ENCODE data around the gene AHDC1. TPM values are rescaled to one million over a fixed set of nuclear protein-coding genes. Genes with fewer than 3 reads are reported as not detected.

Gene AHDC1
- total RNA-seq, 1 donor, result 14.6 TPM

DNA sequence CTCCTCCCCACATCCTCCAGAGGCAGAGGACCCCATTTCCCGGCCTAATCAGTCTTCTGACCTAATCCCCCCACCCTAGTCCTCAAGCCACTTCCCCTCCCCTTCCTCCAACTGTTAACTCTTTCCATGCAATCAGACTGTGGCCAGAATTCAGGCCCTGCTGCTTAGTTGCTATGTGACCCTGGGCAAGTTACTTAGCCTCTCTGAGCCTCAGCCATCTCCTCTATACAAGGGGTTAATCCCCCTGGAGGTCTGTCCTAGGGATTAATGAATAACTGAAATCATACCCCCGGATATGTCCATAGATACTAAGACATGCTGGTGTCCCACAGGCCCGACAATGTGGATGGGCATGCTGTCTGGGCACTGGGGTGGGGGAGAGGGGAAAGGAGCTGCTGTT lies 18.3 kb downstream of the AHDC1 start:
- no peak overlapping the region for H3K4me3 ChIP-seq (ENCODE audit: low read depth, low read length)
- no peak for DNase-seq (ENCODE audit: low read depth)

DNA sequence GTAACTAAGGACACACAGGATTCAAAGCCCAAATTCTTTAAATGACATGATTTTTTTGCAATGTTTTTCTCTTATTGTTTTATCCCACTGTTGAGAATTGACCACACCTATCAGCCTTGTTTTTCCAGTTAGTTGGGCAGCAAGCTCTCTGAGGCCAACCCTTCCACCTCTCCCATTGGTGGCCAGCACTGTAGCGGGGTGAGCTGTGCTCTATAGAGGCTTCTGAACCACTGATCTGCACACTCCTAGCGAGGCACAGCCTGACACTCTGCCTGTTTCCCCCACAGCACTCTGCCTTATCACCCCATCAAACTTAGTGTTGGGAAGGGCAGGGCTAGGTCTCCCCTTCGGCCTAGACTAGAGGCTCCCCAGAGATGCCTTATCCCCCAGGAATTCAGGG lies 19.5 kb downstream of the AHDC1 start:
- H3K4me3 ChIP-seq (ENCODE audit: low read depth, low read length), result no peak overlapping the region
- TF ChIP-seq, protein P1, sequence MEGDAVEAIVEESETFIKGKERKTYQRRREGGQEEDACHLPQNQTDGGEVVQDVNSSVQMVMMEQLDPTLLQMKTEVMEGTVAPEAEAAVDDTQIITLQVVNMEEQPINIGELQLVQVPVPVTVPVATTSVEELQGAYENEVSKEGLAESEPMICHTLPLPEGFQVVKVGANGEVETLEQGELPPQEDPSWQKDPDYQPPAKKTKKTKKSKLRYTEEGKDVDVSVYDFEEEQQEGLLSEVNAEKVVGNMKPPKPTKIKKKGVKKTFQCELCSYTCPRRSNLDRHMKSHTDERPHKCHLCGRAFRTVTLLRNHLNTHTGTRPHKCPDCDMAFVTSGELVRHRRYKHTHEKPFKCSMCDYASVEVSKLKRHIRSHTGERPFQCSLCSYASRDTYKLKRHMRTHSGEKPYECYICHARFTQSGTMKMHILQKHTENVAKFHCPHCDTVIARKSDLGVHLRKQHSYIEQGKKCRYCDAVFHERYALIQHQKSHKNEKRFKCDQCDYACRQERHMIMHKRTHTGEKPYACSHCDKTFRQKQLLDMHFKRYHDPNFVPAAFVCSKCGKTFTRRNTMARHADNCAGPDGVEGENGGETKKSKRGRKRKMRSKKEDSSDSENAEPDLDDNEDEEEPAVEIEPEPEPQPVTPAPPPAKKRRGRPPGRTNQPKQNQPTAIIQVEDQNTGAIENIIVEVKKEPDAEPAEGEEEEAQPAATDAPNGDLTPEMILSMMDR (IDR thresholded peaks at IDR 0.05; ENCODE audit: insufficient read depth, low read length), result no peak
- no peak for DNase-seq (ENCODE audit: low read depth)

More for the DNA sequence above, 18.3 kb downstream of the AHDC1 start:
- TF ChIP-seq, protein P1 (IDR thresholded peaks at IDR 0.05; ENCODE audit: insufficient read depth, low read length), result no peak

DNA sequence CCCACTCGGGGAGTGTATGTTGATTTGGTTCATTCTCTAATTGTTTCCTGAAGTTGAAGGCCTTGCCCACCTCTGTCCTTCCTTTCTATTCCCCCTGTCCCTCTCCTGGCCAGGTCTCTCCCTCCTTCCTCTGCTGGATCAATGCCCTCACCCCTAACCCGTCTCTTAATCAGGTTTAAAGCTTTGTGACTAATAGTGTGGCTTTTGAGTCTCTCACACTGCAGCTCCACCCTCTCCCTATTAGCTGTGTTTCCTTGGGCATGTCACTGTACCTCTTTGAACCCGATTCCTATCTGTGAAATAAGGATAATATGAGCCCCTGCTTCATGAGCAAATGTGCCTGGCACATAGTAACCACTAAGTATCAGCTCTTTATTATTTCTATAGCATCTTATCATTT lies 20.5 kb downstream of the AHDC1 start:
- no peak for DNase-seq (ENCODE audit: low read depth)

DNA sequence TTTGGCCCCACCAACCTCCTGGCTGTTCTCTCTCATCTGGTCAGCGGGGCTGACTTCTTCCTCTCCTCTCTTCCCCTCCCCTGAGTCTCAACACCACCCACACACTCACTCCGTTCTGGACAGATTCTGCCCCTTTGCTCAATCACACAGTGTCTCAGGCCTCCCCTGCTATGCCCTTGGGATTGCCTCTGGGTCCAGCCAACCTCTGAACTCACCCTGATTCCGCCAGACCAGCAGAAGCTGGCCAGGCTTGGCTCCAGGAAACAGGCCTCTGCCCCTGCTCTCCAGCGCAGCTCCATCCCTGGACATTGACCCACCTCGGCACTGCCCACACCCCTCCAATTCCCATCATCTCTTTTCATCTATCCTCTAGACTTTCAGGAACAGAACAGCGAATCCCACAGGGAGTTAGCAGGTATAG lies 22.1 kb downstream of the AHDC1 start:
- H3K4me3 ChIP-seq (ENCODE audit: low read depth, low read length), result no peak overlapping the region
- DNase-seq (ENCODE audit: low read depth), result peak; percentile 55
- TF ChIP-seq, protein P1 (IDR thresholded peaks at IDR 0.05; ENCODE audit: insufficient read depth, low read length), result no peak

More for the DNA sequence above, 20.5 kb downstream of the AHDC1 start:
- TF ChIP-seq, protein P1 (IDR thresholded peaks at IDR 0.05; ENCODE audit: insufficient read depth, low read length), result no peak
- no peak overlapping the region for H3K4me3 ChIP-seq (ENCODE audit: low read depth, low read length)

DNA sequence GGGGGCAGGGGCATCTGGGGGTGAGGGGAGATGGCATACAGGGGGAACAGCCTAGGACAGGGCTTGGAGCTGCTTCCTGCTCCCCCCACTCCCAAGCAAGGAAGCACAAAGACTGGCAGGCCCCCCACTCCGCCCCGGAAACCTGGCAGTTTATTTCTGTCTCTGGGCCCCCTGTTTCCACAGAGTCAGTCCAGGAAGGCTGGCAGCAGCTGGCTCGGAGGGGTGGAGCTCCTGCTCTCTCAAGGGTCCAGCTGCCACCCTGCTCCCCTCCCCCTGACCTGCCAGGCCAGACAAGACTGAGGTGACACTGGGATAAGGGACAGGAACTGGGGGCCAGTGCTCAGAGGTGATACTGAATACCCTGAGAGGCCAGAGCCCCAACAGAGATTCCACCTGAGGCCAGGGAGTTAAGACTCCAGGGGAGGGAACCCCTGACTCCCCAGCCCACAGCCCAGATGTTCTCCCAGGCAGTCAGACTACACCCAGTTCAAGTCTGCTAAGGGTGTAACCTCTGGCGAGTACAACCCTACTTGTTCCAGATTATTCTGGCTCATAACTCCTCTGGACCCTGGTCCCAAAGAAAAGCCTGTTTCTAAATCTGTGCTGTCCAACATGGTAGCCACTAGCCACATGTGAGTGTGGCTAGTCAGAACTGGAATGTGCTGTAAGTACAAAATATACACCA lies 26.3 kb downstream of the AHDC1 start:
- TF ChIP-seq, protein P1 (IDR thresholded peaks at IDR 0.05; ENCODE audit: insufficient read depth, low read length), result no peak
- no peak overlapping the region for H3K4me3 ChIP-seq (ENCODE audit: low read depth, low read length)
- DNase-seq (ENCODE audit: low read depth), result peak; percentile 58

DNA sequence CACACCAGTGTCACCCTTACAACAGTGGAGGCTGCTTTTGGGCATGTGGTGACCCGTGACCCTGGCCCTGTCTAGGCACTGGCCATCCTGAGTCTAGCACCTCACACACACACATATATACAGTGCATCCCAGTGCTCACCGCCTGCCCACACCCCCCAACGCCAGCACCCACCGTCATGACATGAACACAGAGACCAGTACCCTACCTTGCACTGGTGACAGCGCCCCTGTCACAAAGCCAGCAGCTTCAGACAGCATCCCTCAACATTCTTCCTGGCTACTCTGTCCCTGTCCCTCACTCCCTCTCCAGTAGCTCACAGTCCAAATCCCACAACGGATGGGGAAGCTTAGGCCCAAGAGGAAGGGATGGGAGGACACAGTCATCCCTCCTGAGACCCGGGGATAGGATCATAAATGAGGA lies 27.1 kb downstream of the AHDC1 start:
- no peak for DNase-seq (ENCODE audit: low read depth)
- TF ChIP-seq, protein P1 (IDR thresholded peaks at IDR 0.05; ENCODE audit: insufficient read depth, low read length), result no peak
- H3K4me3 ChIP-seq (ENCODE audit: low read depth, low read length), result no peak overlapping the region

All from fibroblast of the aortic adventitia (primary cell).